ENCODE results near the gene GPR161.

Gene GPR161

GRCh38 chr1:168089326-168089978 is 47.3 kb downstream of the GPR161 start:
- H3K27ac ChIP-seq = no peak overlapping the region
- no peak overlapping the region for H3K4me3 ChIP-seq (ENCODE audit: low read depth, low read length)
- H3K27me3 ChIP-seq (ENCODE audit: control insufficient read depth, insufficient read depth, low read length) = no peaks in the 10 kb centered on the region
- no peaks in the 10 kb centered on the region for H3K36me3 ChIP-seq (ENCODE audit: control insufficient read depth, insufficient read depth, low read length)
- H2AFZ ChIP-seq = no peak overlapping the region
- no peak overlapping the region for H3K4me2 ChIP-seq (ENCODE audit: low read length)
- no peak overlapping the region for H3K9ac ChIP-seq
- H3K79me2 ChIP-seq = no peaks in the 10 kb centered on the region
- H3K4me1 ChIP-seq = peaks cover 4% of the 10 kb centered on the region
- no peak for TF ChIP-seq CTCF (IDR thresholded peaks at IDR 0.05)
- no peaks in the 10 kb centered on the region for H3K9me3 ChIP-seq (ENCODE audit: control insufficient read depth, low read length)

GRCh38 chr1:168088511-168089325 is 48.0 kb downstream of the GPR161 start:
- no peaks in the 10 kb centered on the region for H3K36me3 ChIP-seq (ENCODE audit: control insufficient read depth, insufficient read depth, low read length)
- no peak overlapping the region for H3K4me3 ChIP-seq (ENCODE audit: low read depth, low read length)
- no peak overlapping the region for H3K4me2 ChIP-seq (ENCODE audit: low read length)
- no peak overlapping the region for H3K9ac ChIP-seq
- no peak overlapping the region for H3K27ac ChIP-seq
- TF ChIP-seq CTCF (IDR thresholded peaks at IDR 0.05) = no peak
- H3K9me3 ChIP-seq (ENCODE audit: control insufficient read depth, low read length) = no peaks in the 10 kb centered on the region
- H3K27me3 ChIP-seq (ENCODE audit: control insufficient read depth, insufficient read depth, low read length) = no peaks in the 10 kb centered on the region
- peaks cover 4% of the 10 kb centered on the region for H3K4me1 ChIP-seq
- H3K79me2 ChIP-seq = no peaks in the 10 kb centered on the region
- no peak overlapping the region for H2AFZ ChIP-seq

GRCh38 chr1:168087696-168088095 is 49.0 kb downstream of the GPR161 start:
- Histone ChIP-seq H3K4me3 (ENCODE audit: low read depth, low read length) (no peak overlapping the region), H3K27me3 (ENCODE audit: control insufficient read depth, insufficient read depth, low read length) (no peaks in the 10 kb centered on the region), H3K4me1 (peaks cover 4% of the 10 kb centered on the region), H2AFZ (no peak overlapping the region), H3K27ac (no peak overlapping the region), H3K9ac (no peak overlapping the region), H3K36me3 (ENCODE audit: control insufficient read depth, insufficient read depth, low read length) (no peaks in the 10 kb centered on the region), H3K4me2 (ENCODE audit: low read length) (no peak overlapping the region), H3K79me2 (no peaks in the 10 kb centered on the region), H3K9me3 (ENCODE audit: control insufficient read depth, low read length) (no peaks in the 10 kb centered on the region)
- no peak for TF ChIP-seq CTCF (IDR thresholded peaks at IDR 0.05)

- no peak overlapping the region for H3K4me2 ChIP-seq (ENCODE audit: low read length)
- TF ChIP-seq CTCF (IDR thresholded peaks at IDR 0.05) = no peak
- H3K27ac ChIP-seq = no peak overlapping the region
- H3K4me1 ChIP-seq = peaks cover 4% of the 10 kb centered on the region
- no peaks in the 10 kb centered on the region for H3K36me3 ChIP-seq (ENCODE audit: control insufficient read depth, insufficient read depth, low read length)
- no peak overlapping the region for H3K9ac ChIP-seq
- no peak overlapping the region for H3K4me3 ChIP-seq (ENCODE audit: low read depth, low read length)
- H3K79me2 ChIP-seq = no peaks in the 10 kb centered on the region
- H3K27me3 ChIP-seq (ENCODE audit: control insufficient read depth, insufficient read depth, low read length) = no peaks in the 10 kb centered on the region
- H3K9me3 ChIP-seq (ENCODE audit: control insufficient read depth, low read length) = no peaks in the 10 kb centered on the region
- no peak overlapping the region for H2AFZ ChIP-seq
These were observed 50.3 kb downstream of the GPR161 start for GRCh38 chr1:168086438-168086837.
